Activated CD8-positive, alpha-beta memory T cell treated with anti-CD3 and anti-CD28 coated beads for 36 hours (primary cell): ENCODE measurements around the gene HDAC4. TPM values are rescaled to one million over a fixed set of nuclear protein-coding genes. Genes with fewer than 3 reads are reported as not detected.

Experiments
- CTCF ChIA-PET: fragments of 350-600 bp; sonication (Branson Sonifier 250); formaldehyde crosslinking; loops from one replicate; lab custom pipeline; 2021; ENCODE audit warnings: antibody characterized with exemption; lab: Charles Lee
- POLR2A ChIA-PET: fragments of 350-600 bp; sonication (Branson Sonifier 250); formaldehyde crosslinking; loops from one replicate; lab custom pipeline; 2021; ENCODE audit warnings: antibody characterized with exemption; lab: Charles Lee
- total RNA-seq, 2 experiments: library from RNA; stranded (reverse); gene quantifications; one replicate each; pipeline ENCODE4 v1.2.3, GENCODE V29; 2021

The HDAC4 gene
- total RNA-seq, 2 experiments from 2014 or later, result 19.7 to 23.5 TPM

- ChIA-PET POLR2A (no interaction called here), CTCF (no interaction called here)
Measured at GRCh38 chr2:239360421-239361310, 40.2 kb downstream of the HDAC4 start.

DNA sequence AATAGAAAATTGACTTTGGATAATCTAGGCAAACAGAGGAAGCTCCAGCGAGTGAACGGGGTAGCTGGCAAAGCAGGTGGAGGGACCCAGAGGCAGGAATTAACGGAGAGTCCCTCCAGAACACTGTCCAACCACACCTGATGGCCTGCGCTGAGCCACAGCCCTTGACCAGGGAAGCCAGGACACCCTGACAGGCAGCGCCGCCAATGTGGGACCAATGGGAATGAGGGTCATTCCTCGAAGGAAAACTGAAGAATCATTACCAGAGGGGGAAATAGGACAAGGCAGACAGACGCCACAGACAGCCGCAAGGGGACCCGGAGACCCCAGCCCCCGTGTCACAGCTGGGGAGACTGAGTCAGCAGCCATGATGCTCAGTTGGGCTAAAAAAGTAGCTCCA is 40.8 kb downstream of the HDAC4 start:
- POLR2A ChIA-PET, result no interaction called here
- CTCF ChIA-PET, result no interaction called here

DNA sequence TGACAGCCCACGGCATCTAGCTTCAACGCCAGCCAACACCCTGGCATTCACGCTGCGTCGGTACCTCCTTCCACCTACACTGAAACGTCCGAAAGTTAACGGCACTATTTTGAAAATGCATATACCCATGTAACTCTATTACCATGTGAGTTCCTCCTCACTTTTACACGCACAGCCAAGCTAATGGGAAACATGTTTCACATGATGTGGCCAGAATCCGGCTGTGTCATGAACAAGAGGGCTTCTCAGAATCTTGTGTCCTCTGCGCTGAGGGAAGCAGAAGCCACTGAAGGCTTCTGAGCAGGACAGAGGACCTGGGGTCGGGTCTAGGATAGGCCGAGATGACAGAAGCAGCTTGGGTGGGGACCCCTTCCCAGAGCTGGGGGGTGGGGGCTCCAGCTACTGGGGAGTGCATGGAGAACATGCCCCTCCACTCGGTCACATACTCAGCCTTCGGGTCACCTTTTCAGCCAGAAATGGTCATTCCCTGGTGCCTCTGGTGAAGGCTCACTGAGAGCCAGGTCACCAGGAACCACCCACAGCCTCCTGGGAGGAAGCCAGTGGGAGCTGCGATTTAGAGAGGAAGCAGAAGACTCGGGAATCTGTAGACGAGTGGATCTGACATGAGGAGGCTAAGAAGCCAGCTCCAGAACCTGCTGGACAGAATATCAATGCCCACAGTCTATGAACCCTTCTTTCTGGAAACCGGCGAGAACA is 41.5 kb downstream of the HDAC4 start:
- ChIA-PET POLR2A (no interaction called here), CTCF (interaction anchor here (0.9 kb wide), 1 partner anchor 31 kb away, joined by 3 read pairs; no protein-coding TSS in a partner anchor)

DNA sequence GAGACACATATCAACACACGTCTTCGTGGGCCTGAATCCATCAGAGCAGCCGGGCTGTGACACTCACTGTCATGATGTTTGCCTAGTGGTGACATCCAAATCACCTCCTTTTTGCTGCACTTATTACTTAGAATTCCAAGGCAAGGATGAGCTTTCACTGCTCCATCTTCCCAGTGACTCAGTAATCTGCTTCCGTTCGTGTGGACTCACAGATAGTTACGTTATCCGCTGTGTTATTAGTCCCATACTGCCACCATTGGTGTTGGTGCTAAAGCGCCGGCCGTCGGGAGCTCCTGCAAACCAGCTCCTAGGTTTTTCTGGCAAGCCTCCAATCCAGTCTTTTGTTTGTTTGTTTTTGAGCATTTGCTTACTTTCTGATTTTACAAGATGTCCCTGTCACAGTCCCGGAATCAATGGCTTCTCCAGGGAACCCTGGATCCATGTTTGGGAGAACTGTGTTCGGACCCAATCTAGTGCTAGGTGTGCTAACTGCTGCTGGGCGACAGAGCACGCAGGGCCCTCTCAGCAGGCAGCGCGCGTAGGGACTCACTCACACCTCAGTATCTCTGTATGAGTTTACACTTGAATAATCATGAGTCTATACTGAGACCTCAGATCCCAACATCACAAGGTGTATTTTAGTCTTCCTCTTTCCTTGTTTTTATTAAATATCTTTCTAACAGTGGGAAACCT is 42.6 kb downstream of the HDAC4 start:
- ChIA-PET CTCF (interaction anchor here (0.9 kb wide), 1 partner anchor 33 kb away, joined by 3 read pairs; no protein-coding TSS in a partner anchor), POLR2A (no interaction called here)

DNA sequence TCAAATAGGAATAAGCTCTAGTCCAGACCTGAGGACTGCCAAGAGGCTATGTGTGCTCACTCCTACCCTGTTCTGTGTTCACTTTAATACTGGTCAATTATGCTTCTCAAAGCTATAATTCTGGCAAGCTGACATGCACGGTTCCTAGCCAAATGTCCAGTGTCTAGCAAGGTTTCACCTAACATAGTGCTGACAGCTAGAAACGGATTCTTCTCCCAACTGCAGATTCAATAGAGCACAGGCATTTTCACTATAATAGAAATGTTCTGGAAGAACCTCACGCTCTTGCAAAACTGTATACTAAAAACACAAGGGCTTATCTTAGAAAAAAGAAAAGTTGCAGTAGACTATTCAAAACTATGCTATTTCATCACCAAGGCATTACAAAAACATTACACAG is 45.1 kb downstream of the HDAC4 start:
- ChIA-PET POLR2A (no interaction called here), CTCF (no interaction called here)

- CTCF ChIA-PET, result no interaction called here
- POLR2A ChIA-PET, result no interaction called here
Measured at GRCh38 chr2:239355139-239355538, 45.7 kb downstream of the HDAC4 start.

- ChIA-PET CTCF (no interaction called here), POLR2A (no interaction called here)
Measured at GRCh38 chr2:239354791-239355136, 46.1 kb downstream of the HDAC4 start.

DNA sequence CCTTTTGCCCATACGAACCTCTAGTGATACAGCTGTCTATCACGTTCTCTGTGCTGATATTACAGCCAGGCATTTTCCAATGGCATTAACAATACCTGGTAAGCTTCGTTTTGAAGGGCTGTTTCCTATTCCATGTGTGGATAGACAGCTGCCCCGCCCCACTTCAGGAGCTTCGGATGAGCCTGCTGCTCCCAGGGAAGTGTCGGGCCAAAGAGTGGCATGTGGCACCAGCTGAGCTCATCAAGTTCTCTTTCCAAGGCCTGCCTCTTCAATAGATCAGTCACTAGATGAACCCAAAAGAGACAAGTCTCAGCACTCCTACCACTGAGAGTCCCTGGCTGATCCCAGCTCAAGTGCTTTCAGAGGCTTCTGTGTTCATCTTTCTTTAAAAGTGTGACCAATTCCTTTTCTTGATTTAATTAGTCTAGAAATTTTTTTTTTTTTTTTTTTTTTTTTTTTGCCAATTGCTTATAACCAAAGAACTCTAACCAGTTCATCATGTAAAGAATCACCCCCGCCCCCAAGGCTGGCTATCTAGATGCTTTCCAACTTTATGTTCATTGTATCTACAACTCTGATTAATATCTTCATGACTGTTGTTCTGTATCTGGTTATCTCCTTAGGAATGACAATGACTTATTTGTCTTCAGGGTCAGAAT is 46.6 kb downstream of the HDAC4 start:
- POLR2A ChIA-PET, result no interaction called here
- CTCF ChIA-PET, result interaction anchor here (0.7 kb wide), 1 partner anchor 241 kb away, joined by 4 read pairs; no protein-coding TSS in a partner anchor

- CTCF ChIA-PET, result interaction anchor here (0.7 kb wide), 1 partner anchor 241 kb away, joined by 4 read pairs; no protein-coding TSS in a partner anchor
- POLR2A ChIA-PET, result no interaction called here
Measured at GRCh38 chr2:239353692-239354091, 47.1 kb downstream of the HDAC4 start.

- CTCF ChIA-PET, result no interaction called here
- POLR2A ChIA-PET, result no interaction called here
Measured at GRCh38 chr2:239351687-239352086, 49.1 kb downstream of the HDAC4 start.

DNA sequence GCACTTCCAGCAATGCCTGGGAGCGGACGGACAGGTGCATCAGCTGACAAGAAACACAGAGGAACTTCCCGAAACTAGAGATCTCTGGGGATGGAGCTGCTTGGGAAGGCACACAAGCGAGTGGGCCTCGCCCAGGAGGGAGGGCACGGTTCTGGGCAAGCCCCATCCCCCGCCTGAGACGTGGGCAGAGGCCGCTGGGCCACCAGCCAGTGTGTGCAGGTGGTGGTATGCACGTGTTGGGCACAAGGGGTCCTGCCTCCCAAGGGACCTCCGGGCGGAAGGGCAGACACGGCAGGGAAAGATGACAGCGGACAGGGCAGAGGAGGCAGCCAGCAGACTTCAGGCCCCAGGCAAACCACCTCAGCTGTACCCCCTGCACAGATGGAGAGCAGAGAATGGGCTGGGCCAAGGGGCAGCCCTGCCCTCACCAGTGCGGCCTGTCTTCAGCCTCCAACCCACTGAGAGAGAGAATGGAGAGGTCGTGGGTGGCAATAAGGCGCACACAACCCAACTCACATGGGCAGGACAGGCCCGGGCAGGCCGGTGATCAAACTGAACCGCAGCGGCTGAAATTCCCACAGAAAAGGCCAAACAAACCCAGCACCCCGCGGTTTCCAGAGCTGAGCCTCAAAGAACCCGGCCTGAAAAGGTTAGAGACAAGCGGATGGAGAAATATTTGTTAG is 51.2 kb downstream of the HDAC4 start:
- ChIA-PET CTCF (no interaction called here), POLR2A (no interaction called here)

- CTCF ChIA-PET, result no interaction called here
- POLR2A ChIA-PET, result no interaction called here
Measured at GRCh38 chr2:239348563-239349452, 52.0 kb downstream of the HDAC4 start.

GRCh38 chr2:239346676-239347075 is 54.1 kb downstream of the HDAC4 start:
- CTCF ChIA-PET, result no interaction called here

DNA sequence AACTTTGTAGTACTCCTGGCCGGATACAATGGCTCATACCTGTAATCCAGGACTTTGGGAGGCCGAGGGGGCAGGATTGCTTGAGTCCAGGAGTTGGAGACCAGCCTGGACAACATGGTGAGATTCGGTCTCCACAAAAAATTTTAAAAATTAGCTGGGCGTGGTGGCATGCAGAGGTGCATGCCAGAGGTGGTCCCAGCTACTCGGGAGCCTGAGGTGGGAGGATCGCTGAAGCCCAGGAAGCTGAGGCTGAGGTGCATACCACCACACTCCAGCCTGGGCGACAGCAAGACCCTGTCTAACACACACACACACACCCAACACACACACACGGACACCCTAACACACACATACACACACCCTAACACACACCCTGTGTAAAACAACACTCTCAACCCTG is 55.6 kb downstream of the HDAC4 start:
- POLR2A ChIA-PET, result no interaction called here
- CTCF ChIA-PET, result no interaction called here

More at GRCh38 chr2:239346676-239347075, 54.1 kb downstream of the HDAC4 start:
- POLR2A ChIA-PET, result no interaction called here

- CTCF ChIA-PET, result interaction anchor here (0.6 kb wide), 1 partner anchor 274 kb away, joined by 3 read pairs; no protein-coding TSS in a partner anchor
- POLR2A ChIA-PET, result no interaction called here
Measured at GRCh38 chr2:239344857-239345216, 56.0 kb downstream of the HDAC4 start.

- ChIA-PET POLR2A (no interaction called here), CTCF (interaction anchor here (0.6 kb wide), 1 partner anchor 273 kb away, joined by 3 read pairs; no protein-coding TSS in a partner anchor)
Measured at GRCh38 chr2:239343946-239344856, 56.6 kb downstream of the HDAC4 start.

- CTCF ChIA-PET, result no interaction called here
Measured at GRCh38 chr2:239343460-239343859, 57.4 kb downstream of the HDAC4 start.

More at GRCh38 chr2:239343460-239343859, 57.4 kb downstream of the HDAC4 start:
- POLR2A ChIA-PET, result no interaction called here
